CD1c-positive myeloid dendritic cell (primary cell): Measurements from ENCODE around the gene RPS19BP1.
A peak's percentile ranks its signal among the peaks of the same experiment; 100 is the strongest.
"Not testable (repeated sequence)": the region's sequence is repeated elsewhere in the genome, so short reads cannot be mapped to it uniquely, and the experiment has no call there.

Experiments used
- DNase-seq: peaks from one replicate; pipeline ENCODE4 v3.0.0-alpha.2; 2016; ENCODE audit errors: extremely low spot score

The RPS19BP1 gene

GRCh38 chr22:39513791-39514190 lies 18.8 kb downstream of the RPS19BP1 start:
- no peak for DNase-seq

DNA sequence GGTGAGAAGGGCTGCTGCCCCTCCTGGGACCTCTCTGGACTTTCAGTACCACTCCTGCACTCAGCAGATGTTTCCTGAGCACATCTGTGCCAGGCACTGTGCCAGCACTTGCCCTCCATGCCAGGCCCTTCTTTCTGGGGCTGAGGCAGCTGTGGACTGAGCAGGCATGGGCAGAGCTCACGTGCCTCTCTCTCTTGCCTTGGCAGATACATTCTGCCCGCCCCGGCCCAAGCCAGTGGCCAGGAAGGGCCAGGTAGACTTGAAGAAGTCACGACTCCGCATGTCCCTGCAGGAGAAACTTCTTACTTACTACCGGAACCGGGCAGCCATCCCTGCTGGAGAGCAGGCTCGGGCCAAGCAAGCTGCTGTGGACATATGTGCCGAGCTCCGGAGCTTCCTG lies 20.5 kb downstream of the RPS19BP1 start:
- DNase-seq, result no peak

GRCh38 chr22:39511226-39511625 lies 21.3 kb downstream of the RPS19BP1 start:
- no peak for DNase-seq

- DNase-seq, result no peak
These were observed 21.9 kb downstream of the RPS19BP1 start for GRCh38 chr22:39510529-39511149.

DNA sequence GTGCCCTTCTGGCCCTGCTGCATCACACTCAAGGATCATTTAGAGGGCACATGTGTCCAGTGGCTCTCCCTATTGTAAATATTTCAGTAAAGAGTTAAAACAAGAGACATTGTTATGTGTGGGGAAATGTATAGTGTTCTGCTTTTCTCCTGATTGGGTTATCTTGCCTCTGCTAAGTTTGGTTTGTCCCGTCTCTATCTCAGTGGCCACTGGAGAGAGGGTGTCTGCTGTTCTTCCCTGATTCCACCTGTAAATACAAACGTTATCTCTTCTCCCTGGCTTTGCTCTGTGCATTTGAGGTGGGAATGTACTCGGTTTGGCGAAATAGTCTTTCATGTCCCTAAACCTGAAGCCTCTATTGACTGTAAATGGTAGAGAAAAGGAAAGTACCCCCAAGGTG lies 24.2 kb downstream of the RPS19BP1 start:
- no peak for DNase-seq

- not testable (repeated sequence) for DNase-seq
These were observed 25.5 kb downstream of the RPS19BP1 start for GRCh38 chr22:39507021-39507420.

DNA sequence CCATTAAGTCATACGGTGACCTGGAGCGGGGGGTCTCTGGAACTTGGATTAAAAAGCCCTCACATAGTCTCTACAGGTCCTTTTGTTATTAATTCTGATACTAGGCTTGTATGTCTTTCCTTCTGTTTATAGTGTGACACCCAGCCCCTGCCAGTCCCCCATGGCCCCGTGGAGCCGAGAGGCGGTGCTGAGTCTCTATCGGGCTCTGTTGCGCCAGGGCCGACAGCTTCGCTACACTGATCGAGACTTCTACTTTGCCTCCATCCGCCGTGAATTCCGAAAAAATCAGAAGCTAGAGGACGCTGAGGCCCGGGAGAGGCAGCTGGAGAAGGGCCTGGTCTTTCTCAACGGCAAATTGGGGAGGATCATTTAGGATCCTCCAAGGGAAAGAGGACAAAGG lies 28.5 kb downstream of the RPS19BP1 start:
- DNase-seq, result no peak

GRCh38 chr22:39503630-39504029 lies 28.9 kb downstream of the RPS19BP1 start:
- DNase-seq, result peak; percentile 26

GRCh38 chr22:39502789-39503409 lies 29.6 kb downstream of the RPS19BP1 start:
- DNase-seq, result peak; percentile 17

DNA sequence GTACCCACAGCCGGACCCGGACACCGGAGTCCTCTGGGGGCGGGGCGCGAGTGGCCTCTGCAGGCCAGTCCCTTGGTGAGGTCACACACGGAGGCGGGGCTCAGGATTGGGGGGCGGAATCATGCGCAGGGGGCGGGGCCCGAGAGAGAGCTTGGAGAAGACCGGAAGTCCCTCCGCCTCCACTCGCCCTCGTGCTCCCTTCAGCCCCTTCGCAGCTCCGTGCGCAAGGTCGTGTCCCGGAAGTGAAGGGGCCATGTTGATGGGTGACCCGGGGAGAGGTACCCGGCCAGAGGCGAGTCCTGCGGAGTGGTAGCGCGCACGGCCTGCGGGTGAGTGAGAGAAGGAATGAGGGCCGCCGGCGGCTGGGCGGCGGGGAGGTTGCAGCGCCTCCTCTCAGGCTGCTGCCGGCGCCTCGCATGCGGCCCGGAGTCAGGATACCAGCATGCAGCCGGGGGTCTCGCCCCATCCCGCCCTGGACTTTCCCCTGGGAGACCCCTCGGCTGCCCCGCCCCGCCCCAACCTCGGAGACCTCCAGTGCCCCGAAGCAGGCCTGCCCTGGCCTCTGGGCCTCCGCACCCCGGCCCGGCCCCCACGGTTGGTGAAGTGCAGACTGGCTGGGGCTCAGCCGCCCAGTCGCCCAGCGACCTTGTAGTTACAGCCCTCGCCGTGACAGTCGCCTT lies 30.3 kb downstream of the RPS19BP1 start, which contains the start of gene MIEF1:
MIEF1 (plus strand) TSS at position 182 of the 680 bp plus-strand sequence. CDS start 9,005 bp downstream, outside the sequence.
- DNase-seq, result peak; percentile 97

GRCh38 chr22:39501644-39502108 lies 30.9 kb downstream of the RPS19BP1 start:
- DNase-seq, result no peak

DNA sequence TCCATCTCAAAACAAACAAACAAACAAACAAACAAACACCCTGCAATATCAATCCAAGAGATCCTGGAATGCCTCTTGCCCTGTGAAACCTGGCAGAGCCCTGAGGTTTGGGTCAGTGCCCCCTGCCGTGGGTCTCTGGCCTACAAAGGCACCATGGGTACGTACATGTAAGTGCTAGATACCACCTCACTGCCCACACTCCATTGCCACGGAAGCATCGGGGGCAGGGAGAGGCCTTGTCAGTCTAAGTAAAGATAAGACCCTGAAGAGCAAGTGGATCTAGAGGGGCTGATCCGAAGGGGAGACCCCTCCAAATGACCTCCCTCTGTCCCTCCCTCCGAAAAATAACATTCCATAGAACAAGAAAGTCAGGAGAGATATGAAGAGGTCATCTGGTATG lies 32.4 kb downstream of the RPS19BP1 start:
- no peak for DNase-seq

DNA sequence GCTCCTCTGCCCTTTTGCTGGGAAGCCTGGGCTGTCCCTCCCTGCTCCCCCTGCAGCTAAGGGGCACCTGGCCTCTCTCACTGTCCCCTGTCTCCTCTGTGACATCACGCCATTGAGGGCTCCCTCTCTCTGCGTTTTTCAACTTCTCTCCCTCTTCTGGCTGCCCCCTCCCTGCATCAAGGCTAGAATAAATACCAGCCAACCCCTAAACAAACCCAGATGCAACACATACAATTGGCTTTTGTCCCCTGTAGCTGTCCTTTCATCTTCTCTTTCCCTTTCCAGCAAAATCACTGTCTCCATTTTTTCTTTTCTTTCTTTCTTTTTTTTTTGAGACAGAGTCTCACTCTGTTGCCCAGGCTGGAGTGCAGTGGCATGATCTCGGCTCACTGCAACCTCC lies 33.7 kb downstream of the RPS19BP1 start:
- no peak for DNase-seq

GRCh38 chr22:39498368-39498767 lies 34.2 kb downstream of the RPS19BP1 start:
- DNase-seq, result no peak

- DNase-seq, result no peak
These were observed 35.1 kb downstream of the RPS19BP1 start for GRCh38 chr22:39497429-39497828.

GRCh38 chr22:39496131-39496838 lies 36.3 kb downstream of the RPS19BP1 start:
- DNase-seq, result peak; percentile 81

GRCh38 chr22:39494471-39495120 lies 38.0 kb downstream of the RPS19BP1 start:
- peak; percentile 78 for DNase-seq

GRCh38 chr22:39493759-39494158 lies 38.8 kb downstream of the RPS19BP1 start:
- DNase-seq, result no peak

- no peak for DNase-seq
These were observed 40.4 kb downstream of the RPS19BP1 start for GRCh38 chr22:39492186-39492585.

- no peak for DNase-seq
These were observed 40.9 kb downstream of the RPS19BP1 start for GRCh38 chr22:39491696-39492095.

DNA sequence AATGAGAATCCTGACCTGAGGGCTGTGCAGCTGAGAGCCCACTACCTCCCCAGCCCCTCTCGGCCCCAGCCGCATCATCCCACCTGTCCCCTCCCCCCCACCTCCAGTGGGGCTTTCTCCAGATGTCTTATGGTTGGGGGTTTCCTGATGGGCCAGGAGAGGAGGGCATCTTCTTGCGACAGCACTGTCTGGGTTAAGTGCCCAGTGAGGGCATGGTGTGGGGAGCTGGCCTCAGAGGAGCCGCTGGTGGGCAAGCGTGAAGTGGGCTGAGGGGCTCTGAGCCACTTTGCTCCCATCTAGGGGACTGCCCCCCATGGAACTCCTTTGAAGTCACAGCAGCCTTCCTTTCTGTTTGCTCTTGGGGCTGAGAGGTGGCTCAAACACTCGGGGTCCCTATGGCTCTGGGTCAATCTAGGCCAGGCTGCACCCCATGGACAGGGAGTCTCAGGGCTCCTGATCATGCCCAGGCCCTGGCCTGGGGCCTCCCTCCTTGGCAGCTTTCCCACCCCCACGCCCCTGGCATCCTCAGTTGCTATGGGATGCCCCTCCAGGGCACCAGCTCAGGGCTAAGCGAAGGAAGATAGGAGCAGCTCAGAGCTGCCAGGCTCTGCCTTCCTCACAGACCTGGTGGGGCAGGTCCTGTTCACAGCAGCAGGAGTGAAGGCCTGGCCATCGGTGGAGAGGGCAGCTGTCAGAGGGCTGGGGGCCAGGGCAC lies 41.4 kb downstream of the RPS19BP1 start:
- no peak for DNase-seq
